ENCODE measurements around the gene RERE. TPM values are rescaled to one million over a fixed set of nuclear protein-coding genes. Genes with fewer than 3 reads are reported as not detected.

RERE gene
- total RNA-seq, 4 donors from 2014 or later, result 51.2 to 1,226 (median 253) TPM

DNA sequence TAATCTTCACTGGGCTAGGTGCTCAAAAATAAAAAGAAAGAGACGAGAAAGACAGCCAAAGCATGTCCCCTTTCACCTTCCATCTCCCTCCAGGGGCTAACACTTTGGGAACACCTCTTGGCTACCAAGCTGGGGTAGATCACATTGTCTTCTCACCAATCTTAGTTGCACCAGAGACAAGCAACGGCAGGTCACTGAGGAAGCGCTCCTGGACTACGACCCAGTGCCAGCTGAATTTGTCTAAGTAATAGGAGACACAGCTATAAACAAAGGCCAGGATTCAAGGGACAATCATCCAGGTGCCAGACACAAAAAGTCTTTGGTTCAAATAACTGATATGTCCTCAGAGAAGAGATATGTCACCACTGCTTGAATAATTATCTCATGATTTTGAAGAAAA lies 399.1 kb downstream of the RERE start:
- Histone ChIP-seq H3K4me3 (peak overlapping the region in 1 of 2 donors; percentile 1), H3K4me1 (peaks cover 4 to 8% of the 10 kb centered on the region in 2 donors), H3K27ac (peak overlapping the region; percentile 99 to 100), H3K9me3 (no peaks in the 10 kb centered on the region), H3K27me3 (no peaks in the 10 kb centered on the region), H3K36me3 (no peaks in the 10 kb centered on the region)
- intact Hi-C loops (cut with DNase I; ENCODE audit: low total_unique reads), result no loop called here
- no peak for TF ChIP-seq POLR2A (IDR thresholded peaks at IDR 0.05)
- TF ChIP-seq, protein P1, sequence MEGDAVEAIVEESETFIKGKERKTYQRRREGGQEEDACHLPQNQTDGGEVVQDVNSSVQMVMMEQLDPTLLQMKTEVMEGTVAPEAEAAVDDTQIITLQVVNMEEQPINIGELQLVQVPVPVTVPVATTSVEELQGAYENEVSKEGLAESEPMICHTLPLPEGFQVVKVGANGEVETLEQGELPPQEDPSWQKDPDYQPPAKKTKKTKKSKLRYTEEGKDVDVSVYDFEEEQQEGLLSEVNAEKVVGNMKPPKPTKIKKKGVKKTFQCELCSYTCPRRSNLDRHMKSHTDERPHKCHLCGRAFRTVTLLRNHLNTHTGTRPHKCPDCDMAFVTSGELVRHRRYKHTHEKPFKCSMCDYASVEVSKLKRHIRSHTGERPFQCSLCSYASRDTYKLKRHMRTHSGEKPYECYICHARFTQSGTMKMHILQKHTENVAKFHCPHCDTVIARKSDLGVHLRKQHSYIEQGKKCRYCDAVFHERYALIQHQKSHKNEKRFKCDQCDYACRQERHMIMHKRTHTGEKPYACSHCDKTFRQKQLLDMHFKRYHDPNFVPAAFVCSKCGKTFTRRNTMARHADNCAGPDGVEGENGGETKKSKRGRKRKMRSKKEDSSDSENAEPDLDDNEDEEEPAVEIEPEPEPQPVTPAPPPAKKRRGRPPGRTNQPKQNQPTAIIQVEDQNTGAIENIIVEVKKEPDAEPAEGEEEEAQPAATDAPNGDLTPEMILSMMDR (IDR thresholded peaks at IDR 0.05), result no peak
- no peak for DNase-seq

DNA sequence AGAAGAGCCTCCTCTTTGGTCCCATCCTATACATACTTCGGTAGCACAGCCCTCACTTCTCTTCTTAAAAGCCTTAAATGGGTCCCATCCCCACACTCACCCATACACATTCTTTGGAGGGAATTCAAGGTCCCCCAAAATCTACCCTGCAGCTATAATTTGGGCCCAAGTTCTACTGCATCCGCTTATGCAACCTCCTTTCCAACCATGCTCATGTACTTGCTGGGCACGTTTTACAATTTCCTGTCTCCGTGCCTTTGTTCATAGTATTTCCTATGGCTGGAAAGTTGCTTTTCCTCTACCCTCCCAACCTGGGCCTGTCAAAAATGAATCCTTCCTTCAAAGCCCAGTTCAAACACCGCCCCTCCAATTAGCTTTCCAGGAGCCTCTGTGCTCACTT lies 399.8 kb downstream of the RERE start:
- Histone ChIP-seq H3K36me3 (no peaks in the 10 kb centered on the region), H3K27me3 (no peaks in the 10 kb centered on the region), H3K9me3 (no peaks in the 10 kb centered on the region), H3K4me1 (peaks cover 8 to 10% of the 10 kb centered on the region in 2 donors), H3K4me3 (peak overlapping the region in 1 of 2 donors; percentile 1), H3K27ac (peak overlapping the region; percentile 99 to 100)
- DNase-seq, result no peak
- TF ChIP-seq, protein P1 (IDR thresholded peaks at IDR 0.05), result no peak
- no peak for TF ChIP-seq POLR2A (IDR thresholded peaks at IDR 0.05)
- intact Hi-C loops (cut with DNase I; ENCODE audit: low total_unique reads), result no loop called here

DNA sequence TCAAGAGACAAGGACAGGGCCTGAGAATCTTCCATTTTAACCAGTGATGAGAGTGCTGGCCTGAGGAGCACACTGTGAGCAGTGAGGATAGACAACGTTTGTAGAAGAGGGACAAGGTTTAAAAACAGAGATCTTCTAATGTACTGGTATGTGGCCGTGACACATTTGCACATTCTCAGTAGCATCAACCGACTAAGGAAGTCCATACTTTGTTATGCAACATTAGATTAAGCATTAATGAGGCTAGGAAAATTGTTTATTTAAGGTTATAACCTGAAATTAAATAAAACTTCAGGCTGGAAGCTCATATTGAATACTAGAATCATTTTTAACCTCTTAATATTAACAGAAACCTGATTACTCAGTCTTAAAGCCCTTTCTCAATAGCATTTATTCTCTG lies 400.6 kb downstream of the RERE start:
- H3K9me3 ChIP-seq, result no peaks in the 10 kb centered on the region
- no peaks in the 10 kb centered on the region for H3K36me3 ChIP-seq
- H3K4me3 ChIP-seq, result no peak overlapping the region
- peaks cover 10 to 14% of the 10 kb centered on the region in 2 donors for H3K4me1 ChIP-seq
- intact Hi-C loops (cut with DNase I; ENCODE audit: low total_unique reads), result no loop called here
- no peak for DNase-seq
- no peaks in the 10 kb centered on the region for H3K27me3 ChIP-seq
- H3K27ac ChIP-seq, result peak overlapping the region; percentile 99 to 100
- no peak for TF ChIP-seq POLR2A (IDR thresholded peaks at IDR 0.05)
- TF ChIP-seq, protein P1 (IDR thresholded peaks at IDR 0.05), result no peak

DNA sequence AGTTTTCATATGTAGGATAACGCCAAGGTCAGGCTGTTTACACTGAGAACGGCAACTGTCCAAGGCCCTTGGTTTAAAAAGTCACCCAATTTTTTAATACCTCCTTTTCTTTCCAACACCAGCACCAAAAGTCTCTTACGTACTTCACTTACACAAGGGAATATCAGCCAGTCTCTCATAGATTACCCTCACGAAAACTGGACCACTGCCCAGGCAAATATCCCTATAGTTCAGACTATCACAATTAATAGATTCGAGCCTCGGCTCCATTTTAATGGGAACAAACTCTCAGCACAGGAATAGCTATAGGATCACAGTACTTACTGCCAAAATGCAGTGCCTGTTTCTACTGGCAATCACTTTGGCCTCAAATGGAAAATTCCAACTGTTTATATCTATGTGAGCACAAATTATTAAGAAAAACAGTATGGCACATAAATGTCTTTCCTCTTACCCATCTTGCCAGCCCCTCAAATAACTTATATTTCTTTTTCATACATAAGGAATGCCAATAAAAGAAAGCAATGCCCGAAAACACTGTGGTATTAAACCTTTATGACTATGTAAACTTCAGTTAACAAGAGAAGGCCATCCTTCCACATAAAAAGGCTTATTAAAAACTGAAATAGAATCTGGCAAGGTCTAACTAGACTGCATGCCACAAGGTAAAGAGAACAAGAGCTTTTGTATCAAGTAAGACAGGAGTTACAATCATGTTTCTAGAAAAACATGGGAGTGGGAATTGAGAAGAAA lies 401.7 kb downstream of the RERE start:
- H3K27me3 ChIP-seq, result no peaks in the 10 kb centered on the region
- no peaks in the 10 kb centered on the region for H3K36me3 ChIP-seq
- peaks cover 14 to 19% of the 10 kb centered on the region in 2 donors for H3K4me1 ChIP-seq
- DNase-seq, result no peak
- H3K27ac ChIP-seq, result peak overlapping the region; percentile 81 to 95
- intact Hi-C loops (cut with DNase I; ENCODE audit: low total_unique reads), result no loop called here
- no peaks in the 10 kb centered on the region for H3K9me3 ChIP-seq
- H3K4me3 ChIP-seq, result no peak overlapping the region
- TF ChIP-seq, protein P1 (IDR thresholded peaks at IDR 0.05), result no peak
- TF ChIP-seq POLR2A (IDR thresholded peaks at IDR 0.05), result no peak

DNA sequence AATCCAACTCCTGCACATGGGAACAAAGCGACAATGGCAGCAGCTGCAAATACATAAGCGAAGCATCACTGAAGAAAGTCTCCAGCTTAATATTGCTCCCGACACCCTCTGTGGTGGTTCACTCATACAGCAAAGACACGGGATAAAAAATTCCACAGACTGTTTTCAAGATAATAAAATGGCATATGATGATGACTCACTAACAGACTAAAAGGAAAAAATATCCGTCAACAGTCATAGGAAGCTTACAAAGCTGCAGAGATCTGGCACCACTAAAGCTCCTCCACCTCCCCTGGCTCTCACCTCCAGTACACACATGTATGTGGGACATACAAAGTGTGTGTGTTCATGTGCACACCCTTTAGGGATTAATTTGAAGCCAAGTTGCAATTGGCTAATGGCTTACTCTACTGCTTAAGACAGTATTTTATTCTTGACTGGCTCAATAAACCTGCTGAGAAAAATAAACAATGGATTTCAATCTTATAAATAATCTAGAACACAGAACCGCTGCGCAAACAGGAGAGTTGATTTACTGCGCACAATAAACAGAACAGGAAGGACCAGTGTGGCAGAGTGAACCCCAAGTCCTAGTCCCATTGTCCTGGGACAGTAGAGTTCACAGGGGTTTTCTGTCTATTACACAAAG lies 405.1 kb downstream of the RERE start:
- peaks cover 29 to 35% of the 10 kb centered on the region in 2 donors for H3K4me1 ChIP-seq
- no peaks in the 10 kb centered on the region for H3K36me3 ChIP-seq
- no peaks in the 10 kb centered on the region for H3K27me3 ChIP-seq
- intact Hi-C loops (cut with DNase I; ENCODE audit: low total_unique reads), result no loop called here
- no peaks in the 10 kb centered on the region for H3K9me3 ChIP-seq
- peak overlapping the region in 1 of 2 donors; percentile 0 for H3K4me3 ChIP-seq
- H3K27ac ChIP-seq, result peak overlapping the region; percentile 81 to 95
- TF ChIP-seq POLR2A (IDR thresholded peaks at IDR 0.05), result peak in 1 of 2 donors; percentile 74
- TF ChIP-seq, protein P1 (IDR thresholded peaks at IDR 0.05), result peak in 3 of 4 experiments; percentile 16 to 31 (median 17)
- DNase-seq, result peak; percentile 53 to 82

Data from uterus (tissue), 4 donors.